ENCODE results near the gene SPATA31C2.

The SPATA31C2 gene

DNA sequence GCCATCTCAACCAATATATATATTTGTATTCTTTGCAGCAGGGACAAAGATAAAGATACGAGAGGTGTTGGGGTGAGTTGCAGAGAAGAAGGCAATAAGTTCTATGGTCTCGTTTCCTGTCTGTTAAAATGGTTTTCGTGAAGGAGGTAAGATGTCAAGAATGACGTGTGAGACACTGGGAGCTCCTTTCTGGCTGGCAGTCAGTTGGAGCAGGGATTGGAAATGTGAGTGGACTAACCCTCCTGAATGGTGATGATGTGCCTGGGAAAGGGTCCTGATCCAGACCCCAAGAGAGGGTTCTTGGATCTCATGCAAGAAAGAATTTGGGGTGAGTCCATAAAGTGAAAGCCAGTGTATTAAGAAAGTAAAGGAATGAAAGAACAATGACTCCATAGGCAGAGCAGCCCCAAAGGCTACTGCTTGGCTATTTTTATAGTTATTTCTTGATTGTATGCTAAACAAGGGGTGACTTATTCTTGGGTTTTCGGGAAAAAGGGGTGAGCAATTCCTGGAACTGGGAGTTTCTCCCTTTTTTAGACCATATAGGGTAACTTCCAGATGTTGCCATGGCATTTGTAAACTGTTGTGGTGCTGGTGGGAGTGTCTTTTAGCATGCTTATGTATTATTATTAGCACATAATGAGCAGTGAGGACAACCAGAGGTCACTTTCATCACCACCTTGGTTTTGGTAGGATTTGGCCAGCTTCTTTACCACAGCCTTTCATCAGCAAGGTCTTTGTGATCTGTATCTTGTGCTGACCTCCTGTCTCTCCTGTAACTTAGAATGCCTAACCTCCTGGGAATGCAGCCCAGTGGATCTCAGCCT is 53.7 kb downstream of the SPATA31C2 start:
- Histone ChIP-seq H3K9me3 (no peaks in the 10 kb centered on the region), H3K4me1 (no peaks in the 10 kb centered on the region), H3K27me3 (no peaks in the 10 kb centered on the region), H3K4me3 (ENCODE audit: low read depth, low read length) (no peak overlapping the region), H3K36me3 (no peaks in the 10 kb centered on the region)
- DNase-seq: no peak
- TF ChIP-seq, protein P1, sequence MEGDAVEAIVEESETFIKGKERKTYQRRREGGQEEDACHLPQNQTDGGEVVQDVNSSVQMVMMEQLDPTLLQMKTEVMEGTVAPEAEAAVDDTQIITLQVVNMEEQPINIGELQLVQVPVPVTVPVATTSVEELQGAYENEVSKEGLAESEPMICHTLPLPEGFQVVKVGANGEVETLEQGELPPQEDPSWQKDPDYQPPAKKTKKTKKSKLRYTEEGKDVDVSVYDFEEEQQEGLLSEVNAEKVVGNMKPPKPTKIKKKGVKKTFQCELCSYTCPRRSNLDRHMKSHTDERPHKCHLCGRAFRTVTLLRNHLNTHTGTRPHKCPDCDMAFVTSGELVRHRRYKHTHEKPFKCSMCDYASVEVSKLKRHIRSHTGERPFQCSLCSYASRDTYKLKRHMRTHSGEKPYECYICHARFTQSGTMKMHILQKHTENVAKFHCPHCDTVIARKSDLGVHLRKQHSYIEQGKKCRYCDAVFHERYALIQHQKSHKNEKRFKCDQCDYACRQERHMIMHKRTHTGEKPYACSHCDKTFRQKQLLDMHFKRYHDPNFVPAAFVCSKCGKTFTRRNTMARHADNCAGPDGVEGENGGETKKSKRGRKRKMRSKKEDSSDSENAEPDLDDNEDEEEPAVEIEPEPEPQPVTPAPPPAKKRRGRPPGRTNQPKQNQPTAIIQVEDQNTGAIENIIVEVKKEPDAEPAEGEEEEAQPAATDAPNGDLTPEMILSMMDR (IDR thresholded peaks at IDR 0.05; ENCODE audit: low read depth, low read length): no peak

Data from BE2C (cell line).